Spleen (tissue), 7 donors: Measurements from ENCODE around the gene MYRF.

Experiments used
- POLR2A ChIP-seq, 3 donors: fragments of 450-650 bp; IDR thresholded peaks; one replicate each; pipeline ENCODE4 v1.5.1; 2017; ENCODE audit warnings: antibody characterized with exemption in 3 of 3, mild to moderate bottlenecking in 1 of 3
- TF ChIP-seq, protein P1 (sequence below), 11 experiments: fragments of 200-600 bp in 7 of 11; fragments of 450-650 bp in 4 of 11; sonication (generic) in 4 of 11; IDR thresholded peaks in 8 of 11; conservative IDR thresholded peaks in 3 of 11; 1 replicate in 7 of 11; 2 replicates in 4 of 11; pipeline versions ENCODE4 v1.4.0 to v1.8.0; 2016 to 2021; ENCODE audit warnings: antibody characterized with exemption in 11 of 11, inconsistent platforms in 4 of 11, mild to moderate bottlenecking in 1 of 11
- donor health status: DM: no; HTN: no; CAD: no; lungs with moderate emphysema.
- donor health status: DM: no; HTN: no; CAD: no.
- donor health status: DM: no; HTN: no; CAD: no.

DNA sequence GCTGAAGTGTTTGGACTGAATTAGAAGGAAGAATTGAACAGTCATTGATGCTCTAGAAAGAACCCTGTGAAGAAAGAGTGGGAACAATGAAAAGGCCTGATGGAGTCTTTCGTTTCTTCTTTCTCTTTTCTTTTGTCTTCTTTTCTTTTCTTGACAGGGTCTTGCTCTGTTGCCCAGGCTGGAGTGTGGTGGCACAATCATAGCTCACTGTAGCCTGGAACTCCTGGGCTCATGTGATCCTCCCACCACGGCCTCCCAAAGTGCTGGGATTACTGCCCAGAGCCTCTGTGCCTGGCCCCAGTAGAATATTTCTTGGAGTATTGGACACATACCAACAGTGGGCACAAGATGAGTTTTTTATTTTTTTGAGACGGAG lies 41.4 kb downstream of the MYRF start:
- TF ChIP-seq, protein P1, sequence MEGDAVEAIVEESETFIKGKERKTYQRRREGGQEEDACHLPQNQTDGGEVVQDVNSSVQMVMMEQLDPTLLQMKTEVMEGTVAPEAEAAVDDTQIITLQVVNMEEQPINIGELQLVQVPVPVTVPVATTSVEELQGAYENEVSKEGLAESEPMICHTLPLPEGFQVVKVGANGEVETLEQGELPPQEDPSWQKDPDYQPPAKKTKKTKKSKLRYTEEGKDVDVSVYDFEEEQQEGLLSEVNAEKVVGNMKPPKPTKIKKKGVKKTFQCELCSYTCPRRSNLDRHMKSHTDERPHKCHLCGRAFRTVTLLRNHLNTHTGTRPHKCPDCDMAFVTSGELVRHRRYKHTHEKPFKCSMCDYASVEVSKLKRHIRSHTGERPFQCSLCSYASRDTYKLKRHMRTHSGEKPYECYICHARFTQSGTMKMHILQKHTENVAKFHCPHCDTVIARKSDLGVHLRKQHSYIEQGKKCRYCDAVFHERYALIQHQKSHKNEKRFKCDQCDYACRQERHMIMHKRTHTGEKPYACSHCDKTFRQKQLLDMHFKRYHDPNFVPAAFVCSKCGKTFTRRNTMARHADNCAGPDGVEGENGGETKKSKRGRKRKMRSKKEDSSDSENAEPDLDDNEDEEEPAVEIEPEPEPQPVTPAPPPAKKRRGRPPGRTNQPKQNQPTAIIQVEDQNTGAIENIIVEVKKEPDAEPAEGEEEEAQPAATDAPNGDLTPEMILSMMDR (IDR thresholded peaks at IDR 0.05 in 8 of 11, conservative IDR thresholded peaks at IDR 0.05 in 3 of 11): no peak
- TF ChIP-seq POLR2A (IDR thresholded peaks at IDR 0.05): no peak
